VCaP (cell line): ENCODE data around the gene RPS6KA2.

Source experiments
- H3K27ac ChIP-seq: fragments of 450-650 bp; 2 replicates; pipeline ENCODE4 v1.5.1; 2017
- CTCF ChIP-seq: fragments of 450-650 bp; conservative IDR thresholded peaks from 2 replicates; pipeline ENCODE4 v1.5.1; 2017; ENCODE audit warnings: mild to moderate bottlenecking, moderate library complexity

Gene RPS6KA2

GRCh38 chr6:166477647-166478365 is 149.2 kb downstream of the RPS6KA2 start:
- TF ChIP-seq CTCF = no peak
- H3K27ac ChIP-seq = no peak overlapping the region

- TF ChIP-seq CTCF = no peak
Observed at GRCh38 chr6:166476634-166477215, 150.3 kb downstream of the RPS6KA2 start.

GRCh38 chr6:166476061-166476591 is 150.9 kb downstream of the RPS6KA2 start:
- H3K27ac ChIP-seq = no peak overlapping the region
- no peak for TF ChIP-seq CTCF

More at GRCh38 chr6:166476634-166477215, 150.3 kb downstream of the RPS6KA2 start:
- no peak overlapping the region for H3K27ac ChIP-seq

- TF ChIP-seq CTCF = no peak
- no peak overlapping the region for H3K27ac ChIP-seq
Observed at GRCh38 chr6:166474721-166475565, 152.1 kb downstream of the RPS6KA2 start.

- H3K27ac ChIP-seq = no peak overlapping the region
- TF ChIP-seq CTCF = no peak
Observed at GRCh38 chr6:166473886-166474571, 153.0 kb downstream of the RPS6KA2 start.

- no peak overlapping the region for H3K27ac ChIP-seq
- TF ChIP-seq CTCF = no peak
Observed at GRCh38 chr6:166472636-166473035, 154.4 kb downstream of the RPS6KA2 start.
